Caki2 (cell line): Measurements from ENCODE around the gene CGNL1. TPM values are rescaled to one million over a fixed set of nuclear protein-coding genes. Genes with fewer than 3 reads are reported as not detected.

Experiments used
- DNase-seq: peaks from one replicate; pipeline ENCODE4 v3.0.0-alpha.2; 2015; ENCODE audit warnings: low read depth
- in situ Hi-C: cut with HindIII; loops from 2 replicates; pipeline ENCODE4 v1.10.0; 2016; ENCODE audit warnings: low sequenced_read_pairs, low pct_unique_long_range_greater_than_20kb, mixed read lengths
- total RNA-seq: library from RNA; depleted of rRNA; stranded (reverse); fragments of >200 nt; shearing (Covaris generic); gene quantifications from 2 replicates; pipeline ENCODE4 v1.2.3, GENCODE V29; 2014; ENCODE audit warnings: low replicate concordance

Gene CGNL1
- total RNA-seq, 1 experiment from 2014 or later: 0.84 TPM

GRCh38 chr15:57377478-57377847 lies 1.2 kb downstream of the CGNL1 start:
- DNase-seq: peak; percentile 29
- in situ Hi-C loops: no loop called here

- in situ Hi-C loops: no loop called here
Measured at GRCh38 chr15:57379487-57379886, 3.2 kb downstream of the CGNL1 start.

DNA sequence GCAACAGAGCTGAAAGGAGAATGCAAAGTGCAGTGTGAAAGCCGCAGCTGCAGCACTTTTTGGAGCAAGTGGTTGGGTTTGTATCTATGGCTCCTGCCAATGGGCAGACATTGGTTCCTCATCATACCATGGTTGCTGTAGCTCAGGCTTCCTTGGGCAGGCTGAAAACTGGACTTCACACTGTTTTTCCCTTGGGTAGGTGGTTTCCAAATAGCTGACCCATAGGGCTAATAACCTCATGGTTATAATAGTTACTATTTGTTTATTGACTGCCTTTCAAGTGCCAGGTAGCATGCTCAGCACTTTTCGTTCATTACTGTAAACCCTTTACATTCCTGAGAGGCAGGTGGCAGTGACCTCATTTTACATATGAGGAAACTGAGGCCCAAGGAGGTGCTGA lies 4.5 kb downstream of the CGNL1 start:
- DNase-seq: no peak
- in situ Hi-C loops: no loop called here

More at GRCh38 chr15:57379487-57379886, 3.2 kb downstream of the CGNL1 start:
- DNase-seq: no peak

DNA sequence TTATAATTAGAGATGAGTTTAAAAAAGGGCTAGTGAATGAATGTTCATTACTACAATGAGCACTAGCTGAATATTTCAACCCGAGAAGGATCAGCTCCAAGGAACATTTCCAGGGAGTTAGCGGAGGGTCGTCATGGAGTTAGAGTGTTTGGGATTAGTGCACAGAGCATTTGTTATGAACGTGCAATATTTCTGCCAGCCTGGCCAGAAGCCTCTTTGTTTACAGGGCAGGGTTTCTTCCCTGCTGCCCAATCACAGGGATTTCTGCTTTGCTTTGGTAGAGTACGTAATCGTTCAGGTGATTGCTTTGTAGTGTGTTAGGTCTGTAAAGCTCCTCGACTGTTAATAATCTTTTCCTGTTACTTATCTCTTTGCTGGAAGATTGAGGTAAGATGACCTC lies 5.9 kb downstream of the CGNL1 start:
- in situ Hi-C loops: no loop called here
- DNase-seq: no peak

- DNase-seq: no peak
- in situ Hi-C loops: no loop called here
Measured at GRCh38 chr15:57382969-57383368, 6.7 kb downstream of the CGNL1 start.

DNA sequence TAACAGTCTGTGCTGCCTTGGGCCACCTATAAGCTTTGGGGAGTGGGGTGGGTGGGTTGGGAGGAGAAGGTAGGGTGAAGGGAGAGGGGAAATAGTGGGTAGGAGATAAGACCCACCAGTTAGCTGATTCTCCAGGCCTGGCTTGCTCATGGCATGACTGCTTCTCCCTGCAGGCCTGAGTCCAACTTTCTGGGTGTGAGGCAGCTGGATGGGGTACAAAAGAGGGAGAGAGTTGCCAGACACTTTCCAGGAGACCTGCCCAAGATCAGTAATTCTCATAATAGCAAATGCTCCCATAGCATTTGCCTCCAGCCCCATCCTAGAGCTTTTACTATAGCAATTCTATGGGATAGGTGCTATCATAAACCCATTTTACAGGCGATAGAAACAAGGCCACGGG lies 7.7 kb downstream of the CGNL1 start:
- in situ Hi-C loops: no loop called here
- DNase-seq: no peak

DNA sequence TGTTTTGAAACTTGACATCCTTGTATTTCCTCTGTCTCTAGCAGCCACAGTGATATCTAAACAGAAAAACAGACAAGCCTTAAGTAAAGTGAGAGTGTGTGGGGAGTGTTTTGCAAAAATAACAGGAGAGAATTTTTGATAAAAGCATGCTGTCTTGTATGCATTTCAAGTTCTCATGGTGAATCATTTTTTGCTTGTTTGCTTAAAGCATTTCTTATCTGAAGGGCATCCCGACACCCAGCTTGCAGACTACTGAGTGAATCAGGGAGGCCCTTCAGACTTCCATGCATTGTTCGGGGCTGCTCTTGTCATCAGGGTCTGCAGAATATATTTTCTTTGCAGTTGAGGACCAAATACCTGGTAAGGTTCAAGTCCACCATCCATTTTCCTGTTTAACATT lies 8.5 kb downstream of the CGNL1 start:
- in situ Hi-C loops: no loop called here
- DNase-seq: no peak

GRCh38 chr15:57385923-57386390 lies 9.7 kb downstream of the CGNL1 start:
- DNase-seq: no peak
- in situ Hi-C loops: no loop called here

- no peak for DNase-seq
- in situ Hi-C loops: no loop called here
Measured at GRCh38 chr15:57386976-57387375, 10.7 kb downstream of the CGNL1 start.

GRCh38 chr15:57387564-57388076 lies 11.3 kb downstream of the CGNL1 start:
- no peak for DNase-seq
- in situ Hi-C loops: no loop called here

DNA sequence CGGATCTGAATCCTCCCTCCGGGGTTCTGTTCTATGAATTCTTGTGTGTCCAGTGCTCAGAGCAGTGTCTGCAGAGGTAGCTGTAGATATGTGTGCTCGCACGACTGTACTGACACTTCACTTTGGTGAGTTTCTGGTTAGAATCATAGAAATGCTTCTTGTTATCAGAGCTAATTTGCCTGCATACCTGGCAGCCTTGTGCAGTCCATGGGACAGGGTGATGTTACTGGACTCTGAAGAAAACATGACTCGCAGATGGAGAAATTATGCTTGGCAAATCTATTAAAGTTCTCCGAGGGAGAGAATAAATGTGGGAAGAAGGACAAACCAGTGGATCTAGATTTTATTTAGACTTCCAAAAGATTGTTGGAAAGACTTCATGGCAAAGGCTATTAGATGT lies 12.2 kb downstream of the CGNL1 start:
- in situ Hi-C loops: no loop called here
- DNase-seq: no peak

GRCh38 chr15:57389991-57390390 lies 13.7 kb downstream of the CGNL1 start:
- no peak for DNase-seq
- in situ Hi-C loops: no loop called here

DNA sequence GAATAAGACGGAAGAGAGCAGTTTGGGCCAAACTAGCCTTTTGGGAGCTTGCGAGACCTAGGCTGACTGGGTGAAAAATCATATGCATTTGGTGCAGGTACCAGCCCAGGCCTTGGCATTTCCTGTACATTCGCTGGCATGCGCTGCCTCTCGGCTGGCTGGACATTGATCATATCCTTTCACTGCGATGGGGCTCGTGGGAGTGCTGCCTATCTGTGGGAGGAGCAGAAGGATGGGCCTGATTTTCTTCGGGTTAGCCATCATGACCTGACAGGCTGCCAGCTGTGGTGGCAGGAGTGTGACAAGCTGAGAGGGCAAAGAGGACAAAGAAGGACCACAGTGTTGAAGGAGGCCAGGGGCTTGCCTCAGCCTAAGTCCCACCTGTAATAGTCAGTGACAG lies 14.3 kb downstream of the CGNL1 start:
- in situ Hi-C loops: no loop called here

GRCh38 chr15:57391537-57391936 lies 15.2 kb downstream of the CGNL1 start:
- in situ Hi-C loops: no loop called here
- DNase-seq: no peak

More for the DNA sequence above, 14.3 kb downstream of the CGNL1 start:
- DNase-seq: no peak

DNA sequence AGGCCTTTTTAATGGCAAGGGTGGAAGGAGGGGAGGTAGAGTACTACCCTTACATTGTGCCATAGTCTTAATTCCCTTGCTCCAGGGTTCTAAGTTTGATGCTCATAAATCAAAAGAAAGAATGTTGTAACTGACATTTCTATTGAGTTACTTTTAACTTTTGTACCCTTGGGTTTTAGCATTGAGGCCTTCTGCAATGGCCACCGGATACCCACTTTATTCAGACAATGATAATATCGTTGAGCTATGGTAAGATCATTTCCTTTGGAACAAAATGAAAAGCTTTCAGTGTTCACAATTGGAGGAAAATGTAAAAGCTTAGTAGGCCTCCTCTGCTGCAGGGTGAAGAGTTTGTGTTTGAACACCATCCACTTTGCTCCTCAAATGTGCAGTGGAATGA lies 16.8 kb downstream of the CGNL1 start:
- no peak for DNase-seq
- in situ Hi-C loops: no loop called here

DNA sequence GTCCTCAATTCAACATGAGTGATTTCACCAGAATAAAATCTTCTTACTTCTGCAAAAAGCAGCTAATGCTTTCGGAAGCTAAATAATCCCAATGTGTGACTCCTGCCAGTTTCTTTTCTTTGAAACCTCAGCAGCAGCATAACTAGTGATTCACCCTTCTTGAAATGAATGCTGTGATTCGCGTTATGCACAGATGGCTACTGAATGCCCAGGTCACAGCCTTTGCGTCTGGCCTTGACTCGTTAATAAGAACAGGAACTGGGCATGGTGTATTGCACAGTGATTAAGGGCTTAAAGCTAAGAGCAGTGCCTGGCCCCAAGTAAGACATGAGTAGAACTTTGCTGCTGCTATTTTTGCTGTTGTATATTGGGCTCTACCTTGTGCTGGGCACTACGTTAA lies 19.0 kb downstream of the CGNL1 start:
- peak; percentile 81 for DNase-seq
- in situ Hi-C loops: no loop called here

DNA sequence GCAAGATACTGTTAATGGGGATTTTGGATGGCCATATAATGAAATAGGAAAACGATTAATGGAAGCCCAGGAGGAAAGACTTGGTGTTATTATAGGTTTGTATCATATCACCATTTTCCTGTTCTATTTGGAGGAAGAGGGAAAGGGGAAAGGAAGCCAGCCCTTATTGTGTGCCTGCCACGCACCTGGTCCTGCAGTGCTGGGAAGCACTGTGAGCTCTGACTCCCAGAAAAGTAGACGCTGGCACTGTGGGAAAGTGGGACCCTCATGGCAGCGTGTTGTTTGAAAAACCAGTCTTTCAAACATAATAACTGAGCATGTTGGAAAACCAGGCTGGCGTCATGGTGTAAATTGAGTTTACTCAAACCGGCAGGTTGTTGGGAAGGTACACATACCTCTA lies 22.0 kb downstream of the CGNL1 start:
- no peak for DNase-seq
- in situ Hi-C loops: no loop called here

GRCh38 chr15:57401546-57401945 lies 25.2 kb downstream of the CGNL1 start:
- no peak for DNase-seq
- in situ Hi-C loops: no loop called here

DNA sequence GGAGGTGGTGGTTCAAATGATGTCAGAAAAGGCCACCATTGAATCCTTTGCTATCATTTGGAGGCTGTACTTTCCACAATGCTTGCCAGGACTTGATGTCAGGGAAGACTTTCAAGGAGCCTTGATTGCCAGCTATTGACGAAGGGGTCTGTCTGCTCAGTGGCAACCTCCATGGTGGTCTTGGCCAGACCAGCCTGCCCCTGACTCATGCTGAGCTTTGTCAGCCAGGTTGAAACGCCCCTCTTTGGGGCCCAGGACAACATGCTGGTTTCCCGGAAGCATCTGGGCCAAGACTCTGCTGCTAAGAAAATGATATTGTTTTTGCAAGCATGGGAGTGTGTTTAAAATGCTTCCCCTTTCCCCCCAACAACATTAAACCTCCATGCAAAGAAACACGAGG lies 26.7 kb downstream of the CGNL1 start:
- in situ Hi-C loops: no loop called here
- no peak for DNase-seq

- DNase-seq: no peak
- in situ Hi-C loops: no loop called here
Measured at GRCh38 chr15:57403566-57404325, 27.4 kb downstream of the CGNL1 start.
